Endothelial cell of umbilical vein (primary cell): ENCODE measurements around the gene CDC20B. TPM values are rescaled to one million over a fixed set of nuclear protein-coding genes. Genes with fewer than 3 reads are reported as not detected.

Source experiments
- BruUV-seq: library from RNA; stranded (reverse); fragments of 400-500 nt; replicated peaks from 2 replicates; lab custom pipeline; 2021; lab: Mats Ljungman, UMichigan
- CTCF ChIA-PET: fragments of 300-600, 350-600 bp; sonication (Branson Sonifier 250); formaldehyde crosslinking; loops from one replicate; lab custom pipeline; 2021; ENCODE audit warnings: antibody characterized with exemption, inconsistent platforms; lab: Charles Lee
- POLR2A ChIA-PET: fragments of 300-600, 350-600 bp; sonication (Branson Sonifier 250); formaldehyde crosslinking; loops from one replicate; lab custom pipeline; 2021; ENCODE audit warnings: antibody characterized with exemption, inconsistent platforms; lab: Charles Lee
- DNase-seq: peaks from one replicate; pipeline ENCODE4 v3.0.0-alpha.2; 2011; ENCODE audit warnings: low read depth, low spot score
- FAIRE-seq: peaks from 2 replicates; lab custom pipeline; 2011; peaks lifted over from hg19 to GRCh38; lab: Jason Lieb, UNC
- H2AFZ ChIP-seq: 2 replicates; pipeline ENCODE4 v1.6.0; 2012; ENCODE audit warnings: low read depth, low read length, control low read depth, inconsistent platforms
- H3K27ac ChIP-seq: 2 replicates; pipeline ENCODE4 v1.5.1; 2011; ENCODE audit warnings: low read depth, mild to moderate bottlenecking, control low read depth, low read length, moderate library complexity; ENCODE audit not compliant: insufficient read depth
- H3K27me3 ChIP-seq, 2 experiments: 2 replicates each; pipeline versions ENCODE4 v1.6.0 to v1.6.1; 2011; ENCODE audit warnings: low read length in 2 of 2, mixed read lengths in 1 of 2; ENCODE audit not compliant: control insufficient read depth in 2 of 2, insufficient read depth in 2 of 2
- H3K36me3 ChIP-seq, 2 experiments: 2 replicates in 1 of 2; 3 replicates in 1 of 2; pipeline ENCODE4 v1.5.1; 2011; ENCODE audit warnings: low read length in 2 of 2, mild to moderate bottlenecking in 1 of 2, moderate library complexity in 1 of 2; ENCODE audit not compliant: control insufficient read depth in 2 of 2, insufficient read depth in 2 of 2; ENCODE audit errors: extremely low read depth in 1 of 2
- H3K4me1 ChIP-seq: 3 replicates; pipeline ENCODE4 v1.5.1; 2011; ENCODE audit warnings: mild to moderate bottlenecking, low read length; ENCODE audit not compliant: control insufficient read depth, insufficient read depth; ENCODE audit errors: extremely low read depth
- H3K4me2 ChIP-seq: 2 replicates; pipeline ENCODE4 v1.6.1; 2011; ENCODE audit warnings: low read length, control low read depth, mixed read lengths; ENCODE audit not compliant: insufficient read depth
- H3K4me3 ChIP-seq, 3 experiments: fragments of 200-600 bp in 1 of 3; sonication (generic), shearing (Covaris generic) in 1 of 3; replicated peaks in 1 of 3; 2 replicates each; pipeline ENCODE4 v1.5.1; 2011 to 2016; ENCODE audit warnings: control low read depth in 3 of 3, low read length in 3 of 3, mild to moderate bottlenecking in 2 of 3, inconsistent platforms in 1 of 3, low read depth in 1 of 3, moderate library complexity in 1 of 3; ENCODE audit not compliant: insufficient read depth in 1 of 3
- H3K79me2 ChIP-seq: 2 replicates; pipeline ENCODE4 v1.6.0; 2012; ENCODE audit warnings: low read length, inconsistent platforms; ENCODE audit not compliant: control insufficient read depth, insufficient read depth
- H3K9ac ChIP-seq: replicated peaks from 2 replicates; pipeline ENCODE3; 2011; ENCODE audit warnings: low read length, control low read depth; ENCODE audit not compliant: insufficient read depth; ENCODE audit errors: extremely low read depth
- H3K9me1 ChIP-seq: replicated peaks from 3 replicates; pipeline ENCODE4 v1.6.0; 2011; ENCODE audit warnings: mild to moderate bottlenecking, low read length; ENCODE audit not compliant: control insufficient read depth, insufficient read depth; ENCODE audit errors: extremely low read depth
- H3K9me3 ChIP-seq: replicated peaks from 2 replicates; pipeline ENCODE4 v1.5.1; 2012; ENCODE audit warnings: low read length, inconsistent platforms; ENCODE audit not compliant: control insufficient read depth, insufficient read depth
- H4K20me1 ChIP-seq: replicated peaks from 2 replicates; pipeline ENCODE3; 2011; ENCODE audit warnings: mild to moderate bottlenecking, low read length; ENCODE audit not compliant: control insufficient read depth, insufficient read depth; ENCODE audit errors: extremely low read depth
- CTCF ChIP-seq, 2 donors: IDR thresholded peaks; 1 replicate in 1 of 2; 2 replicates in 1 of 2; pipeline ENCODE4 v1.5.1; 2011; ENCODE audit warnings: low read length in 2 of 2, mild to moderate bottlenecking in 2 of 2, moderate library complexity in 2 of 2, control low read depth in 1 of 2, inconsistent platforms in 1 of 2, low read depth in 1 of 2; ENCODE audit not compliant: insufficient read depth in 1 of 2; ENCODE audit errors: extremely low read depth in 1 of 2
- EZH2 ChIP-seq: IDR thresholded peaks from 2 replicates; pipeline ENCODE4 v1.6.1; 2012; ENCODE audit warnings: borderline replicate concordance, low read depth, mild to moderate bottlenecking, moderate library complexity, low read length, inconsistent platforms; ENCODE audit not compliant: severe bottlenecking
- FOS ChIP-seq: IDR thresholded peaks from 2 replicates; pipeline ENCODE4 v1.6.1; 2011; ENCODE audit warnings: mild to moderate bottlenecking, low read length, moderate library complexity, borderline replicate concordance; ENCODE audit not compliant: insufficient read depth
- GATA2 ChIP-seq: IDR thresholded peaks from 2 replicates; pipeline ENCODE4 v1.7.0; 2011; ENCODE audit warnings: low read depth, mild to moderate bottlenecking, moderate library complexity, mixed read lengths, low read length; ENCODE audit not compliant: insufficient read length, insufficient read depth
- JUN ChIP-seq: IDR thresholded peaks from 2 replicates; pipeline ENCODE4 v1.6.1; 2011; ENCODE audit warnings: borderline replicate concordance, low read depth; ENCODE audit not compliant: insufficient read length, insufficient read depth
- MYC ChIP-seq: IDR thresholded peaks from one replicate; pipeline ENCODE4 v1.6.1; 2011; ENCODE audit warnings: mild to moderate bottlenecking, low read depth, low read length
- POLR2A ChIP-seq: IDR thresholded peaks from 2 replicates; pipeline ENCODE4 v1.6.1; 2012; ENCODE audit warnings: low read depth, mild to moderate bottlenecking, control low read depth, low read length
- POLR2AphosphoS5 ChIP-seq: IDR thresholded peaks from 2 replicates; pipeline ENCODE4 v1.6.1; 2012; ENCODE audit warnings: low read depth, mild to moderate bottlenecking, control low read depth, low read length, moderate library complexity; ENCODE audit not compliant: insufficient read depth
- dilution Hi-C: fragments of 300-500 bp; cut with MboI; formaldehyde crosslinking; loops from one replicate; pipeline ENCODE4 v1.15.0; 2019; ENCODE audit warnings: low sequenced_read_pairs; ENCODE audit not compliant: extremely low pct_ligation_motif_present
- intact Hi-C: fragments of 100-400 bp; cut with micrococcal nuclease; formaldehyde crosslinking; loops from one replicate; pipeline ENCODE4 v1.10.0; 2022
- polyA plus RNA-seq, 4 experiments: library from polyadenylated mRNA; depleted of rRNA in 3 of 4; stranded (reverse) in 3 of 4; unstranded in 1 of 4; fragments of >200 nt; gene quantifications; 2 replicates each; pipeline versions ENCODE4 v1.2.1 to v1.2.3, GENCODE V29; 2011 to 2012; ENCODE audit warnings: missing spikeins in 1 of 4
- total RNA-seq: library from RNA; stranded (reverse); gene quantifications from 2 replicates; pipeline ENCODE4 v1.2.3, GENCODE V29; 2021
- TF ChIP-seq, protein P1 (sequence below): IDR thresholded peaks from 2 replicates; pipeline ENCODE4 v1.6.1; 2011; ENCODE audit not compliant: insufficient read depth, insufficient read length

The CDC20B gene
- total and polyA plus RNA-seq, 2 donors (not counting 3 experiments of a cell fraction or from before 2014, with no cell fraction given), result 0.22 TPM

DNA sequence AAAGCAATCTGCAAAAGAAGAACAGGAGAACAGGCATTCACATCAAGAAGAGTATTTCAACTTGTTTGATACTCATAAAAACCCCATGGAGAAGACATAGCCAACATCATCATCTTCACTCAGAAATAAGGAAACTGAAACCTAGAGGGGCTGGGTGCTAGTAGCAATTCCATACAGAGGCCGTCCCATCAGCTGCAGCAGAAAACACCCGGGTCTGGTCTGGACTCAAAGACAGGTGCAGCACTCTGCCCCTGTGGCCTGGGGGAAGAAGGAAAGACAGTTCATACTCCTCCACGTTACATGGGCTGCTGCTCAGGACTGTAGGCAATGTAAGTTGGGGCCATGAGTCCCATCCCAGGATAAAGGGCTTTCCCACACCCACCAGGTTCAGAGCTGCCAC, 58.9 kb downstream of the CDC20B start:
- H3K79me2 ChIP-seq, result no peaks in the 10 kb centered on the region
- no peak for FAIRE-seq
- TF ChIP-seq CTCF (IDR thresholded peaks at IDR 0.05; ENCODE audit: extremely low read depth in 1 of 2, insufficient read depth in 1 of 2, low read depth in 1 of 2, low read length in 2 of 2), result no peak
- TF ChIP-seq MYC, result no peak
- no peak for TF ChIP-seq POLR2AphosphoS5
- TF ChIP-seq GATA2, result no peak
- TF ChIP-seq, protein P1, sequence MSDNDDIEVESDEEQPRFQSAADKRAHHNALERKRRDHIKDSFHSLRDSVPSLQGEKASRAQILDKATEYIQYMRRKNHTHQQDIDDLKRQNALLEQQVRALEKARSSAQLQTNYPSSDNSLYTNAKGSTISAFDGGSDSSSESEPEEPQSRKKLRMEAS, result no peak
- TF ChIP-seq FOS, result no peak
- no peak for TF ChIP-seq JUN
- TF ChIP-seq POLR2A, result no peak
- TF ChIP-seq EZH2, result no peak
- no peaks in the 10 kb centered on the region for H3K4me1 ChIP-seq
- ChIA-PET CTCF (interaction anchor here (1.0 kb wide), 1 partner anchor 170 kb away, joined by 3 read pairs; no protein-coding TSS in a partner anchor), POLR2A (no interaction called here)
- no peaks in the 10 kb centered on the region for H3K9me1 ChIP-seq
- BruUV-seq, result no TSS peak
- no peak overlapping the region for H3K9ac ChIP-seq
- H3K27me3 ChIP-seq, result no peaks in the 10 kb centered on the region
- dilution Hi-C loops, result no loop called here
- H3K36me3 ChIP-seq, result no peaks in the 10 kb centered on the region
- H3K4me2 ChIP-seq, result no peak overlapping the region
- DNase-seq, result no peak
- no peak overlapping the region for H2AFZ ChIP-seq
- H4K20me1 ChIP-seq, result no peaks in the 10 kb centered on the region
- no peak overlapping the region for H3K4me3 ChIP-seq
- no peaks in the 10 kb centered on the region for H3K9me3 ChIP-seq
- intact Hi-C loops, result no loop called here
- no peak overlapping the region for H3K27ac ChIP-seq
